NT2/D1 (cell line): ENCODE data around the gene NLGN4X.

Experiments
- DNase-seq: peaks from one replicate; pipeline ENCODE4 v3.0.0-alpha.2; 2011; ENCODE audit warnings: low read depth, low spot score
- H3K27me3 ChIP-seq: 2 replicates; pipeline ENCODE4 v1.6.0; 2011; ENCODE audit warnings: mild to moderate bottlenecking; ENCODE audit not compliant: insufficient read length, insufficient read depth
- H3K36me3 ChIP-seq: 2 replicates; pipeline ENCODE4 v1.6.1; 2011; ENCODE audit warnings: mild to moderate bottlenecking, low read length, mixed read lengths; ENCODE audit not compliant: insufficient read depth, insufficient read length
- H3K4me1 ChIP-seq: 2 replicates; pipeline ENCODE4 v1.5.1; 2011; ENCODE audit not compliant: insufficient read depth, insufficient read length
- H3K4me3 ChIP-seq: 2 replicates; pipeline ENCODE4 v1.5.1; 2011; ENCODE audit warnings: low read depth; ENCODE audit not compliant: insufficient read length
- H3K9ac ChIP-seq: 2 replicates; pipeline ENCODE4 v1.6.0; 2011; ENCODE audit warnings: low read depth; ENCODE audit not compliant: insufficient read length
- H3K9me3 ChIP-seq: 2 replicates; pipeline ENCODE4 v1.5.1; 2011; ENCODE audit warnings: mild to moderate bottlenecking, low read length; ENCODE audit not compliant: insufficient read depth
- SUZ12 ChIP-seq: IDR thresholded peaks from 2 replicates; pipeline ENCODE4 v1.6.1; 2011; ENCODE audit not compliant: insufficient read length, insufficient read depth; ENCODE audit errors: extremely low read depth
- YY1 ChIP-seq: IDR thresholded peaks from 2 replicates; pipeline ENCODE4 v1.6.1; 2011; ENCODE audit not compliant: insufficient read length, insufficient read depth
- ZNF274 ChIP-seq: IDR thresholded peaks from 2 replicates; pipeline ENCODE4 v1.6.1; 2011; ENCODE audit warnings: mild to moderate bottlenecking, low read depth, low read length

The NLGN4X gene

DNA sequence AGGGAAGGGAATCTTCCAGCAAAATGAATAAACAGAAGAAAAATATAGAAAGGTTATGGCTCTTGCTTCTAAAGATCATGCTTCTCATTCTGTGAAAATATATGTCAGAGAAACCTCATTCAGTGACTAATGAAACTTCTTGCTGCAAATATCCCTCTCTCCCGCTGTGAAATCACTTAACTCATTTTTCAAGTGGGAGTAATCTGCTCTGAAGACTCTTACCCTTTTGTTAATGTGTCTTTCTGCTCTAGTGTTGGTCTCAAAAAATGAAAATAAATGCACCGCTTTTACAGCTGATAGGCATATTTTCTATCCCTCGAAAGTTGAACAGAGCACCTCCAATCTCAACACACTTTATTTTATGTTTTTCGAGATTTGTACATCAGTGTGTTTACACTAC, 252.3 kb downstream of the NLGN4X start:
- Histone ChIP-seq H3K27me3 (no peaks in the 10 kb centered on the region), H3K4me1 (no peaks in the 10 kb centered on the region), H3K4me3 (no peak overlapping the region), H3K9me3 (no peaks in the 10 kb centered on the region), H3K36me3 (no peaks in the 10 kb centered on the region), H3K9ac (no peak overlapping the region)
- DNase-seq, result no peak
- TF ChIP-seq YY1 (no peak), SUZ12 (no peak), ZNF274 (no peak)

DNA sequence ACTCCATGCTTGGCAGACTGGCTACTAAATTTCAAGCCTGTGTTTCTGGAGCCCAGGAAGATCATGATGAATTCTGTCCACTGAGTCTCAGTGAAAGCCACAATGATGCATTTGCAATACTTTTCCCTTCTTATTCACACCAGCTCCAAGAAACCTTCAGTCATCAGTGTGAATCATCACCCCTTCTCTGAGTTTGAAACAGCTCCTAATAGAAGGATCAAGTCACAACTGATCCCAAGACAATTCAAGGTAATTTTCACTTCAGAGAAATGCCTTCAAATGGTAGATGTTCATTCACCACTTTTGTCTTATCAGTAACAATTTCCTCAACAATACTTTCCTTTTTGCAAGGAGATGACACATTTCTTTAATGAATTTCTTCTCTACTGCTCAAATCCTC, 257.4 kb downstream of the NLGN4X start:
- Histone ChIP-seq H3K9ac (no peak overlapping the region), H3K4me1 (no peaks in the 10 kb centered on the region), H3K4me3 (no peak overlapping the region), H3K9me3 (no peaks in the 10 kb centered on the region), H3K27me3 (no peaks in the 10 kb centered on the region), H3K36me3 (no peaks in the 10 kb centered on the region)
- TF ChIP-seq ZNF274 (no peak), SUZ12 (no peak)
- no peak for DNase-seq

DNA sequence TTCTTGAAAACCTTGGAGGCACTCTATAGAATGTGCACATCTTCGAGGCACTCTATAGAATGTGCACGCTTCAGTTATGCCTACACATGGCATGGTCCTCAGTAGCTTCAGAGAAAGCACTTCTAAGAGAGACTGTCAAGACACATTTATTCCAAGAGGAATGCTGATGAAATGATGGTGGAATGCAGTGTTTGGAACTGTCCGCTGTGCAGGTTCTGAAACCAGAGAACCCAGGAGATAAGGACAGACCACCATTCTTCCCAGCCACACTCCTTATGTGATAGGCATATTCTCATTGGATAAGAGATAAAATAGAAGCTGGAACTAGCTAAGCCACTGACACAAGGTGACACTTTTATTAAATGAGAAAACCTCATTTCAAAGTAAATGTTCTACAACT, 263.3 kb downstream of the NLGN4X start:
- TF ChIP-seq SUZ12, result no peak
- no peak for TF ChIP-seq ZNF274
- no peak for TF ChIP-seq YY1
- no peaks in the 10 kb centered on the region for H3K9me3 ChIP-seq
- no peaks in the 10 kb centered on the region for H3K4me1 ChIP-seq
- no peak for DNase-seq
- H3K4me3 ChIP-seq, result no peak overlapping the region
- H3K9ac ChIP-seq, result no peak overlapping the region
- no peaks in the 10 kb centered on the region for H3K27me3 ChIP-seq
- no peaks in the 10 kb centered on the region for H3K36me3 ChIP-seq

DNA sequence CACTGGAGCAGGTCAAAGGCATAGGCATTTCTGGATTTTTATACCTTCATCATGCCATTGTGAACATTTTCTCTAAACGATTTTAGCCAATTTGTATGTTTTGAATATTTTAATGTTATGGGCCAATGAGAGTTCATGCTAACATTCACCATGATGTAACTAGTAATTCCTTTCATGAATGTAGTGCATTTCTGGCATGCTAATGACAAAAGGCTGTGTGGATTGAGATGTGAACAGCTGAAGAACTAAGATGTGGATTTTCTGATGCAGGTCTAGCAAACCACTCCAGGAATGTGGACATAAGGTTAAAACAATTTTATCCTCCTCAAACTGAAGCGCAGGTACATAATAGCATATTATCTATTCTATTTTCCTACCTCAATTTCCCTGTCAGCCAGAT, 269.4 kb downstream of the NLGN4X start:
- no peaks in the 10 kb centered on the region for H3K9me3 ChIP-seq
- H3K9ac ChIP-seq, result no peak overlapping the region
- DNase-seq, result no peak
- no peaks in the 10 kb centered on the region for H3K36me3 ChIP-seq
- H3K4me3 ChIP-seq, result no peak overlapping the region
- no peaks in the 10 kb centered on the region for H3K27me3 ChIP-seq
- TF ChIP-seq SUZ12 (no peak), YY1 (no peak), ZNF274 (no peak)
- no peaks in the 10 kb centered on the region for H3K4me1 ChIP-seq

DNA sequence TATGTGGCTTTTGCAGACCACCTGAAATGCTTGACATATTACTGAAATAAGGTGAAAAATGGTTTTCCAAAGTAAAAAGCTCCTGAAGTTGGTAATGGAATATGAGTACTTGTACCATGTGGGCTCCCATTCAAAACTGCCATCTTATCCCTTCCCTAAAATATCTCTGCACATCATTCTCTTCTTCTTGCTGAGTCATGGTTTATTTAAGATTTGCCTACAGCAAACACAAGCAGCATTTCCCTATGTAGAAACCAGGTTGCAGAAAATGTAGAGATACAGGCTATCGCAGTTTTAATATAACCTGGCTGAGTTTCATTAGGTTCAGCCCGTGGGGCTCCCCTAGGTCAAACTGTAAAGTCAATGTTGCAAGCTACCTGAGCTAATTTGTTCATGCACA, 270.1 kb downstream of the NLGN4X start:
- DNase-seq, result no peak
- no peaks in the 10 kb centered on the region for H3K9me3 ChIP-seq
- no peaks in the 10 kb centered on the region for H3K36me3 ChIP-seq
- no peaks in the 10 kb centered on the region for H3K4me1 ChIP-seq
- no peak overlapping the region for H3K4me3 ChIP-seq
- H3K9ac ChIP-seq, result no peak overlapping the region
- TF ChIP-seq SUZ12, result no peak
- TF ChIP-seq YY1, result no peak
- TF ChIP-seq ZNF274, result no peak
- no peaks in the 10 kb centered on the region for H3K27me3 ChIP-seq

DNA sequence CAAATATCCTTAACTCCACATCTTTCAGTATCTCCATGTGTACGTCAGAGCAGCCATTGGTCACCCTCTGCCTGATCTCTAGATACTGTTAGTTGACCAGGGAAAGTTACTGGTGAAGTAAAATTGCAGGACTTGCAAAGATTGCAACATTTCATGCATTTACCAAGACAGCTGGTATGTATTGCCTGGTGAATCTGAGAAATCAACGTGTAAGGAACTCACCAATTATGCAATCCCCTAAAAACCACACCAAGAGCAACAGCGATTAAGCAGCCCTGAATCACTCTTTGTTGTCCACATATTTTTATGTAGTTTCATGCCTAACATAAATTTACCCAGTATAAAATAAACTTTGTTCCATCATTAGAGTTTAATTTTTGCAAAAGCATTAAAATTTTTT, 271.2 kb downstream of the NLGN4X start:
- no peak overlapping the region for H3K9ac ChIP-seq
- no peak overlapping the region for H3K4me3 ChIP-seq
- no peaks in the 10 kb centered on the region for H3K9me3 ChIP-seq
- DNase-seq, result no peak
- H3K36me3 ChIP-seq, result no peaks in the 10 kb centered on the region
- TF ChIP-seq ZNF274 (no peak), YY1 (no peak), SUZ12 (no peak)
- H3K4me1 ChIP-seq, result no peaks in the 10 kb centered on the region
- no peaks in the 10 kb centered on the region for H3K27me3 ChIP-seq

DNA sequence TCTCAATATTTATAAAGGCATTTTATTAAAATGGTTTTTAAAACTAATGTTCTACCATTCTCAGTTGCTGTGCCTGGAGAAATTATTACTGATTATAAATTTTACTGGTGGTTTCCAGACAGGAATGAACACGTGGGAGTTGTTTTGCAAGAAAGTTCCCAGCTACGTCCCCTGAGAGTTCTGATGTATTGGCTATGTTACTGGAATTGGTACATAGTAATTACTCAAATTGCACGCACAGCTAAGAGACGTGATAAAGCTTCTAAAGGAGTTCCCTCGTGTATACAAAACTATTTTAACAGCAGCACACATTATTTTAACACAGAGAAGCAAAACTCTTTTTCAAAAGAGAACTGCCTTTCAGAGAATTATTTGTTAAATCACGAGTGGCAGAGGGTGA, 292.2 kb downstream of the NLGN4X start:
- Histone ChIP-seq H3K36me3 (no peaks in the 10 kb centered on the region), H3K9me3 (no peaks in the 10 kb centered on the region), H3K9ac (no peak overlapping the region), H3K4me3 (no peak overlapping the region), H3K27me3 (no peaks in the 10 kb centered on the region), H3K4me1 (no peaks in the 10 kb centered on the region)
- TF ChIP-seq SUZ12 (no peak), YY1 (no peak), ZNF274 (no peak)
- no peak for DNase-seq

DNA sequence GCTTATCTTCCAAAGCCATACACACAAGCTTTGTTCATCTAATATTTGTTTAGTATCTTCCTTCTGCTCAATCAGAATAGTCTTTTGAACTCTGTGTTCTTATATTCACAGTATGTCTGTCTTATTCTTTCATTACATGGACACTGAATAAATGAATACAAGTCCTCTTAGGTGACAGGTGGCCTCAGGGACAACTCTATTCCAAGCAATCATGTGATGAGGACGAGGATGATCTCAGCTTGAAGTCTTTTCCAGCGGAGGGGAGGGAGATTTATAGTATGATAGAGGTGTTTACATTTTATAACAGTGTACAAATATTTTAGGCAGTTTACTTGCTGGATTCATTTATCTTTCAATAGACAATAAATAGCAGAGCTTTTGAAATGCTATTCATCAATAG, 300.4 kb downstream of the NLGN4X start:
- Histone ChIP-seq H3K9ac (no peak overlapping the region), H3K4me3 (no peak overlapping the region), H3K9me3 (no peaks in the 10 kb centered on the region), H3K36me3 (no peaks in the 10 kb centered on the region), H3K27me3 (no peaks in the 10 kb centered on the region), H3K4me1 (no peaks in the 10 kb centered on the region)
- no peak for DNase-seq
- no peak for TF ChIP-seq YY1
- no peak for TF ChIP-seq ZNF274
- TF ChIP-seq SUZ12, result no peak
